ENCODE measurements around the gene TAF4.

The TAF4 gene

GRCh38 chr20:62023935-62024334 lies 41.7 kb downstream of the TAF4 start:
- ChIA-PET POLR2A (no interaction called here), CTCF (interaction anchor here (0.6 to 3.8 kb wide), 6 partner anchors 8 to 150 kb away, joined by 3 to 18 read pairs (median 4); no protein-coding TSS in a partner anchor)
- TF ChIP-seq, protein P1, sequence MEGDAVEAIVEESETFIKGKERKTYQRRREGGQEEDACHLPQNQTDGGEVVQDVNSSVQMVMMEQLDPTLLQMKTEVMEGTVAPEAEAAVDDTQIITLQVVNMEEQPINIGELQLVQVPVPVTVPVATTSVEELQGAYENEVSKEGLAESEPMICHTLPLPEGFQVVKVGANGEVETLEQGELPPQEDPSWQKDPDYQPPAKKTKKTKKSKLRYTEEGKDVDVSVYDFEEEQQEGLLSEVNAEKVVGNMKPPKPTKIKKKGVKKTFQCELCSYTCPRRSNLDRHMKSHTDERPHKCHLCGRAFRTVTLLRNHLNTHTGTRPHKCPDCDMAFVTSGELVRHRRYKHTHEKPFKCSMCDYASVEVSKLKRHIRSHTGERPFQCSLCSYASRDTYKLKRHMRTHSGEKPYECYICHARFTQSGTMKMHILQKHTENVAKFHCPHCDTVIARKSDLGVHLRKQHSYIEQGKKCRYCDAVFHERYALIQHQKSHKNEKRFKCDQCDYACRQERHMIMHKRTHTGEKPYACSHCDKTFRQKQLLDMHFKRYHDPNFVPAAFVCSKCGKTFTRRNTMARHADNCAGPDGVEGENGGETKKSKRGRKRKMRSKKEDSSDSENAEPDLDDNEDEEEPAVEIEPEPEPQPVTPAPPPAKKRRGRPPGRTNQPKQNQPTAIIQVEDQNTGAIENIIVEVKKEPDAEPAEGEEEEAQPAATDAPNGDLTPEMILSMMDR (IDR thresholded peaks at IDR 0.05; ENCODE audit: insufficient read depth, low read length, missing control alignments) = no peak
- no peak overlapping the region for H3K4me3 ChIP-seq (ENCODE audit: low read depth, low read length)
- no peak for DNase-seq (ENCODE audit: low read depth, low spot score)

DNA sequence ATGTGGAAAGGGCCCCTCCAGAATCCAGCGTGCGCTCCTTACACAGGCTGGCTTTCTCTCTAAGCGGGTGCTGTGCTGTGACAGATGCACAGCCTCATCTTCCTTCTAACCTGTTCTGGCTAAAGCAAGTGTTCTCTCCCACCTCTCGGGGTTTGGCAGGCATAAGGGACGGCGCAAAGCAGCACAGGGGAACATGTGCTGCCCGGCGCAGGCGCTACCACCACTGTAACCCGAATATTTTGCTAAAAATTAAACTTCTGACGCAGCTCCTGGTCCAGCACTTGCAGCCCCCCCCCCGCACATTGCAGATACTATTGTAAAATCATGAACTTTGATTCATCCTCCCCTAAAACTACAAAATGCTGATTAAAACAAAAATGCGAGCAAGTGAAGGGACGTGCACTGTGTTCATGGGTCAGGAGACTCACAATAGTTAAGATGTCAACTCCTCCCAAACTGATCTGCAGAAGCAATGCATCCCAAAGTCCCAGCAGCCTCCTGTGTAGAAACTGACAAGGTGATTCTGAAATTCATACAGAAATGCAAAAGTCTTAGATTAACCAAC lies 43.0 kb downstream of the TAF4 start:
- CTCF ChIA-PET = interaction anchor here (1.5 to 4.4 kb wide), 4 partner anchors 12 to 114 kb away, joined by 4 to 29 read pairs (median 5); no protein-coding TSS in a partner anchor
- no peak for DNase-seq (ENCODE audit: low read depth, low spot score)

DNA sequence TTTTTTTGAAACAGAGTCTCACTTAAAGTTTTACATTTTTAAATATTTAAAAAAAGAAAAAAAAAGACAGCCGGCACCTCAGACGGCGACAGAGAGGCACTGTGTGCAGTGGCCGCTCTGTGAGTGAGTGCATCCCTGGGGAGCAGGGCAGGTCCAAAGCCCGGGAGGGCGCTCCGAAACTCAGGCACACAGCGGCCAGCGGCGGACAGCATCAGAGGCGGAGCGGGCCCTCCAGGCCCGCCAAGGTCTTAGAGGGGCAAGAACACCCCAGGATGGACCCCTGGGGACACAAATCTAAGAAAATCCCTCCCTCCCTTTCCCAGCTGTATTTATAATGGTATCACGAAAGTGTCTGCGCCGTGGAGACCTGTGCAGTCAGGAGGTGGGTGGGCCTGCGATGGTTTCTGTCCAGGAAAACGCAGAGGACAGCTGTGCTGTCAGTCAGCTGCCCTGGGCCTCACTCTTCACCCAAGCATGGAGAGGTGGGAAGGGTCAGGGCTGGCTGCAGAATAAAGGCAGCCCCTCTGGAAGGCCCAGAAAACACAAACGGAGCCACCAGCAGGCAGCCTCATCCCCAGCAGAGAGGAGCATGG lies 43.8 kb downstream of the TAF4 start:
- CTCF ChIA-PET = interaction anchor here (4.4 kb wide), 1 partner anchor 11 kb away, joined by 29 read pairs; no protein-coding TSS in a partner anchor
- no peak overlapping the region for H3K4me3 ChIP-seq (ENCODE audit: low read depth, low read length)
- TF ChIP-seq, protein P1 (IDR thresholded peaks at IDR 0.05; ENCODE audit: insufficient read depth, low read length, missing control alignments) = no peak
- no peak for DNase-seq (ENCODE audit: low read depth, low spot score)
- POLR2A ChIA-PET = no interaction called here

More for the DNA sequence above, 43.0 kb downstream of the TAF4 start:
- TF ChIP-seq, protein P1 (IDR thresholded peaks at IDR 0.05; ENCODE audit: insufficient read depth, low read length, missing control alignments) = no peak
- POLR2A ChIA-PET = no interaction called here
- H3K4me3 ChIP-seq (ENCODE audit: low read depth, low read length) = no peak overlapping the region

- POLR2A ChIA-PET = no interaction called here
- H3K4me3 ChIP-seq (ENCODE audit: low read depth, low read length) = no peak overlapping the region
- DNase-seq (ENCODE audit: low read depth, low spot score) = no peak
- TF ChIP-seq, protein P1 (IDR thresholded peaks at IDR 0.05; ENCODE audit: insufficient read depth, low read length, missing control alignments) = no peak
- CTCF ChIA-PET = interaction anchor here (4.4 kb wide), 1 partner anchor 11 kb away, joined by 29 read pairs; no protein-coding TSS in a partner anchor
These were observed 44.6 kb downstream of the TAF4 start for GRCh38 chr20:62020935-62021701.

DNA sequence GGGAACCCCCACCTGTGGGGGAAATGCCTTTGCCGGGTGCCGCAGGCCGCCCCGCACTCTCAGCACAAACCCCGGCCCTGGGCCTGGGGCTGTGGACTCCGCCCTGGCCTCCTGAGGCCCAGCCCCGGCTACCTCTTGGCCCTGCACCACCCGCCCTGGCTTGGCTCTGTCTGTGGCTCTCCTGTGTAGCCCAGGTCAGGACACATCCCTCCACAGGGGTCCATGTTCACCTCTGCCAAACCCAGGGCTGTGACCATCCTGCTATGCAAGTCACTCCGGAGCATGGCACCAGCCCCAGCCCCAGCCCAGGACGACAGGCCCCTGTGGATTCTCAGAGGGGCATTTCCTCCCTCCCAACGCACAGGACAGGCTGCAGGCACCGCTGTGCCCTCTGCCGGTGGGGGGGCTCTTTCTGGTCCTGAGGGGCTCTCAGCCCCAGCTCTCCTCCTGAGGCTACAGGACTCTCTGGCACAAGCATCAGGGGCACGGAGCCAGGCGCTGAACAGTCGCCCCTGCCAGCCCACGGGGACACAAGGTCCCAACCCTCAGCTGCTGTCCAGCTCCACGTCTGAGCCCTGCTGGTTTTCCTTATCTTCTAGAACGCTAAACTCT lies 45.7 kb downstream of the TAF4 start:
- TF ChIP-seq, protein P1 (IDR thresholded peaks at IDR 0.05; ENCODE audit: insufficient read depth, low read length, missing control alignments) = no peak
- DNase-seq (ENCODE audit: low read depth, low spot score) = no peak
- no peak overlapping the region for H3K4me3 ChIP-seq (ENCODE audit: low read depth, low read length)
- CTCF ChIA-PET = interaction anchor here (4.4 kb wide), 1 partner anchor 10 kb away, joined by 29 read pairs; no protein-coding TSS in a partner anchor
- POLR2A ChIA-PET = interaction anchor here (1.0 kb wide), 1 partner anchor 47 kb away, joined by 3 read pairs; no protein-coding TSS in a partner anchor
